AG04449 (cell line): ENCODE measurements around the gene CAPN2.

ENCODE experiments used
- CTCF ChIA-PET: fragments of 350-600 bp; formaldehyde crosslinking; extraction: SDS; loops from one replicate; lab custom pipeline; 2021; ENCODE audit warnings: antibody characterized with exemption; lab: Yijun Ruan, JAX
- POLR2A ChIA-PET: fragments of 400-600, 350-600 bp; formaldehyde crosslinking; extraction: SDS; loops from one replicate; lab custom pipeline; 2020; ENCODE audit warnings: antibody characterized with exemption, inconsistent platforms; lab: Yijun Ruan, JAX
- DNase-seq: peaks from one replicate; pipeline ENCODE4 v3.0.0-alpha.2; 2010; ENCODE audit warnings: low read depth, low spot score
- H3K4me3 ChIP-seq: 2 replicates; pipeline ENCODE4 v1.5.1; 2011; ENCODE audit warnings: low read depth, mild to moderate bottlenecking, control low read depth, low read length
- CTCF ChIP-seq: IDR thresholded peaks from one replicate; pipeline ENCODE4 v1.5.1; 2011; ENCODE audit warnings: mild to moderate bottlenecking, moderate library complexity, low read length, control low read depth, inconsistent platforms; ENCODE audit not compliant: insufficient read depth; ENCODE audit errors: missing control alignments

The CAPN2 gene

GRCh38 chr1:223724376-223724775 lies 12.0 kb downstream of the CAPN2 start:
- CTCF ChIA-PET: interaction anchor here (1.2 to 3.6 kb wide), 4 partner anchors 9 to 28 kb away, joined by 3 to 23 read pairs (median 4); no protein-coding TSS in a partner anchor
- DNase-seq: no peak
- POLR2A ChIA-PET: interaction anchor here (2.8 kb wide), 1 partner anchor 11 kb away, joined by 8 read pairs; no protein-coding TSS in a partner anchor
- TF ChIP-seq CTCF: no peak
- H3K4me3 ChIP-seq: no peak overlapping the region

DNA sequence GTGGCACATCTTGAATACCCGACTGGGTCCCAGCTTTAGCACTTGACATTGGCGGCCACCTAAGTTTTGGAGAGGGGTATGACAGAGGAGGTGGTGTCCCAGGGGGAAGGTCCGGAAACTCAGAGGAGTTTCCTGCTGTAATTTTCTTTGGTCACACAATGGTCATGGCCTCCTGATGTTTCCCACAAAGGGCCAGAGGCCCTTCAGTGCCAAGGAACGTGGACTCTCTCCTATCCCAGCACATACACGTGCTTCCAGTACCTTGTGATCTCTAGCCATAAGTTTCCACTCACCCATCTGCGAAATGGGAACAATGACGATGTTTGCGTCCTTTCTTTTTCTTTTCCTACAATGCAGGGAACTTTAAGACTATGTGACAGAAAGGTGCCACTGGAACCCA lies 13.2 kb downstream of the CAPN2 start:
- TF ChIP-seq CTCF: no peak
- CTCF ChIA-PET: interaction anchor here (0.6 to 3.6 kb wide), 2 partner anchors 24 to 362 kb away, joined by 3 to 23 read pairs; no protein-coding TSS in a partner anchor
- POLR2A ChIA-PET: interaction anchor here (0.7 kb wide), 1 partner anchor 18 kb away, joined by 4 read pairs; no protein-coding TSS in a partner anchor
- H3K4me3 ChIP-seq: no peak overlapping the region
- no peak for DNase-seq

GRCh38 chr1:223726380-223727001 lies 14.2 kb downstream of the CAPN2 start:
- DNase-seq: peak; percentile 75
- CTCF ChIA-PET: interaction anchor here (2.2 to 6.4 kb wide), 4 partner anchors 9 to 25 kb away, joined by 6 to 62 read pairs (median 12); partner anchors contain the start of gene CAPN2
- no peak for TF ChIP-seq CTCF
- POLR2A ChIA-PET: interaction anchor here (0.6 to 2.4 kb wide), 10 partner anchors 8 to 116 kb away, joined by 3 to 7 read pairs (median 4); no protein-coding TSS in a partner anchor
- H3K4me3 ChIP-seq: no peak overlapping the region; the same call in 1 of the 2 replicates

- no peak for TF ChIP-seq CTCF
- no peak overlapping the region for H3K4me3 ChIP-seq
- ChIA-PET POLR2A (interaction anchor here (0.9 to 2.4 kb wide), 8 partner anchors 8 to 26 kb away, joined by 3 to 7 read pairs (median 5); no protein-coding TSS in a partner anchor), CTCF (interaction anchor here (1.1 to 6.4 kb wide), 5 partner anchors 10 to 26 kb away, joined by 3 to 62 read pairs (median 11); partner anchors contain the start of gene CAPN2)
- DNase-seq: no peak
Observed at GRCh38 chr1:223727541-223727940, 15.2 kb downstream of the CAPN2 start.

DNA sequence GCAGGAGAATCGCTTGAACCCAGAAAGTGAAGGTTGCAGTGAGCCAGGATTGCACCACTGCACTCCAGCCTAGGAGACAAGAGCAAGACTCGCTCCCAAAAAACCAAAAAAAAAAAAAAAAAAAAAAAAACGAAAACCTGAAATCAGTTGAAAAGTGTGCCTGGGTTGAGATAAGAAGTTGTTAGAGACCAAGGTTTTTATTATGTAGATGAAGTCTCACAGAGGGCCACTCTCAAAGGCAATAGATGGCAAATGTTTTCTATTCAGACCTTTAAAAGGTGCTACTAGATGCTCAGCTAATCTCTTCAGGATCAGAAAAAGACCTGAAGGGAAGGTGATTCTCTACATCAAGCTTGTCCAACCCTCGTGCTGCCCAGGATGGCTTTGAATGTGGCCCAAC lies 17.6 kb downstream of the CAPN2 start:
- CTCF ChIA-PET: interaction anchor here (1.6 to 6.4 kb wide), 2 partner anchors 12 to 18 kb away, joined by 3 to 62 read pairs; no protein-coding TSS in a partner anchor
- H3K4me3 ChIP-seq: no peak overlapping the region
- POLR2A ChIA-PET: interaction anchor here (1.3 to 1.5 kb wide), 2 partner anchors 8 to 15 kb away, joined by 3 to 4 read pairs; no protein-coding TSS in a partner anchor
- DNase-seq: no peak
- no peak for TF ChIP-seq CTCF
